Ovary (tissue), 3 donors: ENCODE data around the gene COL18A1.

Experiments used
- CTCF ChIP-seq, 3 donors: fragments of 450-650 bp in 2 of 3; fragments of 200-600 bp in 1 of 3; IDR thresholded peaks; one replicate each; pipeline versions ENCODE4 v1.5.1 to v1.8.0; 2016 to 2022; ENCODE audit warnings: antibody characterized with exemption in 3 of 3, mild to moderate bottlenecking in 1 of 3
- EP300 ChIP-seq: sonication (generic); formaldehyde crosslinking; IDR thresholded peaks from one replicate; pipeline ENCODE4 v1.6.1; 2017; ENCODE audit warnings: antibody characterized with exemption
- POLR2A ChIP-seq: fragments of 450-650 bp; IDR thresholded peaks from one replicate; pipeline ENCODE4 v1.6.1; 2017; ENCODE audit warnings: antibody characterized with exemption, mild to moderate bottlenecking, moderate library complexity
- donor health status: DM: no; HTN: no; CAD: no.

- TF ChIP-seq CTCF (IDR thresholded peaks at IDR 0.05) (no peak), POLR2A (no peak), EP300 (no peak)
Measured at GRCh38 chr21:45513741-45514310, 108.9 kb downstream of the COL18A1 start.
